ENCODE data around the gene KPNA1.
"Not testable (repeated sequence)": the region's sequence is repeated elsewhere in the genome, so short reads cannot be mapped to it uniquely, and the experiment has no call there.

The KPNA1 gene

GRCh38 chr3:122444491-122444887 lies 70.2 kb downstream of the KPNA1 start:
- H3K36me3 ChIP-seq (ENCODE audit: insufficient read depth, low read length), result peaks cover 58% of the 10 kb centered on the region
- WGBS, result 93% methylated on average over 4 of the region's 5 CpGs

GRCh38 chr3:122443762-122444490 lies 70.8 kb downstream of the KPNA1 start:
- not testable (repeated sequence) for H3K4me3 ChIP-seq (ENCODE audit: low read length); H3K27me3 ChIP-seq (ENCODE audit: insufficient read depth, low read length); H3K9me3 ChIP-seq (ENCODE audit: insufficient read depth, low read depth, low read length)
- peak overlapping the region; percentile 69 for H3K27ac ChIP-seq (ENCODE audit: low read depth, low read length)
- H3K9ac ChIP-seq (ENCODE audit: low read depth, low read length), result peak overlapping the region; percentile 54
- H3K36me3 ChIP-seq (ENCODE audit: insufficient read depth, low read length), result peaks cover 58% of the 10 kb centered on the region
- H3K4me1 ChIP-seq (ENCODE audit: insufficient read depth, low read length), result peaks cover 17% of the 10 kb centered on the region
- 89% methylated on average over 11 of the region's 11 CpGs for WGBS

More at GRCh38 chr3:122444491-122444887, 70.2 kb downstream of the KPNA1 start:
- not testable (repeated sequence) for H3K9me3 ChIP-seq (ENCODE audit: insufficient read depth, low read depth, low read length); H3K9ac ChIP-seq (ENCODE audit: low read depth, low read length); H3K4me3 ChIP-seq (ENCODE audit: low read length); H3K27me3 ChIP-seq (ENCODE audit: insufficient read depth, low read length)
- Histone ChIP-seq H3K27ac (ENCODE audit: low read depth, low read length) (peak overlapping the region; percentile 69), H3K4me1 (ENCODE audit: insufficient read depth, low read length) (peaks cover 17% of the 10 kb centered on the region)

- 24% methylated on average over 10 of the region's 10 CpGs for WGBS
- Histone ChIP-seq H3K27ac (ENCODE audit: low read depth, low read length) (peak overlapping the region; percentile 69; the same call in 1 of the 2 replicates), H3K4me3 (ENCODE audit: low read length) (no peak overlapping the region), H3K4me1 (ENCODE audit: insufficient read depth, low read length) (peaks cover 17% of the 10 kb centered on the region), H3K9me3 (ENCODE audit: insufficient read depth, low read depth, low read length) (no peaks in the 10 kb centered on the region), H3K36me3 (ENCODE audit: insufficient read depth, low read length) (peaks cover 57% of the 10 kb centered on the region), H3K9ac (ENCODE audit: low read depth, low read length) (peak overlapping the region; percentile 54), H3K27me3 (ENCODE audit: insufficient read depth, low read length) (no peaks in the 10 kb centered on the region)
Observed at GRCh38 chr3:122443090-122443489, 71.6 kb downstream of the KPNA1 start.

- Histone ChIP-seq H3K9ac (ENCODE audit: low read depth, low read length) (no peak overlapping the region), H3K4me3 (ENCODE audit: low read length) (no peak overlapping the region), H3K9me3 (ENCODE audit: insufficient read depth, low read depth, low read length) (peaks cover 13% of the 10 kb centered on the region; the same call in 1 of the 2 replicates), H3K27me3 (ENCODE audit: insufficient read depth, low read length) (no peaks in the 10 kb centered on the region), H3K36me3 (ENCODE audit: insufficient read depth, low read length) (peaks cover 89% of the 10 kb centered on the region), H3K4me1 (ENCODE audit: insufficient read depth, low read length) (no peaks in the 10 kb centered on the region), H3K27ac (ENCODE audit: low read depth, low read length) (no peak overlapping the region)
- 95% methylated on average over 9 of the region's 9 CpGs for WGBS
Observed at GRCh38 chr3:122435950-122436349, 78.8 kb downstream of the KPNA1 start.

GRCh38 chr3:122430371-122430770 lies 84.4 kb downstream of the KPNA1 start:
- WGBS, result 100% methylated on average over 1 of the region's 2 CpGs
- H3K4me3 ChIP-seq (ENCODE audit: low read length), result no peak overlapping the region
- H3K9ac ChIP-seq (ENCODE audit: low read depth, low read length), result no peak overlapping the region
- peaks cover 83% of the 10 kb centered on the region for H3K36me3 ChIP-seq (ENCODE audit: insufficient read depth, low read length)
- no peaks in the 10 kb centered on the region for H3K27me3 ChIP-seq (ENCODE audit: insufficient read depth, low read length)
- H3K4me1 ChIP-seq (ENCODE audit: insufficient read depth, low read length), result no peaks in the 10 kb centered on the region
- H3K9me3 ChIP-seq (ENCODE audit: insufficient read depth, low read depth, low read length), result no peaks in the 10 kb centered on the region
- H3K27ac ChIP-seq (ENCODE audit: low read depth, low read length), result no peak overlapping the region

- H3K4me3 ChIP-seq (ENCODE audit: low read length), result no peak overlapping the region
- H3K9me3 ChIP-seq (ENCODE audit: insufficient read depth, low read depth, low read length), result no peaks in the 10 kb centered on the region
- 90% methylated on average over 1 of the region's 2 CpGs for WGBS
- no peak overlapping the region for H3K9ac ChIP-seq (ENCODE audit: low read depth, low read length)
- no peak overlapping the region for H3K27ac ChIP-seq (ENCODE audit: low read depth, low read length)
- H3K27me3 ChIP-seq (ENCODE audit: insufficient read depth, low read length), result no peaks in the 10 kb centered on the region
- peaks cover 84% of the 10 kb centered on the region for H3K36me3 ChIP-seq (ENCODE audit: insufficient read depth, low read length)
- peaks cover 6% of the 10 kb centered on the region; the same call in 1 of the 2 replicates for H3K4me1 ChIP-seq (ENCODE audit: insufficient read depth, low read length)
Observed at GRCh38 chr3:122427857-122428471, 86.8 kb downstream of the KPNA1 start.

GRCh38 chr3:122421836-122422235 lies 92.9 kb downstream of the KPNA1 start:
- no peak overlapping the region for H3K27ac ChIP-seq (ENCODE audit: low read depth, low read length)
- no peak overlapping the region for H3K9ac ChIP-seq (ENCODE audit: low read depth, low read length)
- H3K27me3 ChIP-seq (ENCODE audit: insufficient read depth, low read length), result no peaks in the 10 kb centered on the region
- H3K9me3 ChIP-seq (ENCODE audit: insufficient read depth, low read depth, low read length), result no peaks in the 10 kb centered on the region
- H3K4me1 ChIP-seq (ENCODE audit: insufficient read depth, low read length), result peaks cover 13% of the 10 kb centered on the region; the same call in 1 of the 2 replicates
- H3K36me3 ChIP-seq (ENCODE audit: insufficient read depth, low read length), result peaks cover 53% of the 10 kb centered on the region
- H3K4me3 ChIP-seq (ENCODE audit: low read length), result no peak overlapping the region
- 98% methylated on average over 2 of the region's 2 CpGs for WGBS

- H3K27ac ChIP-seq (ENCODE audit: low read depth, low read length), result no peak overlapping the region
- no peaks in the 10 kb centered on the region for H3K27me3 ChIP-seq (ENCODE audit: insufficient read depth, low read length)
- peaks cover 46% of the 10 kb centered on the region for H3K36me3 ChIP-seq (ENCODE audit: insufficient read depth, low read length)
- no peak overlapping the region for H3K9ac ChIP-seq (ENCODE audit: low read depth, low read length)
- peaks cover 13% of the 10 kb centered on the region; the same call in 1 of the 2 replicates for H3K4me1 ChIP-seq (ENCODE audit: insufficient read depth, low read length)
- no peaks in the 10 kb centered on the region for H3K9me3 ChIP-seq (ENCODE audit: insufficient read depth, low read depth, low read length)
- H3K4me3 ChIP-seq (ENCODE audit: low read length), result no peak overlapping the region
- 100% methylated on average over 2 of the region's 4 CpGs for WGBS
Observed at GRCh38 chr3:122421101-122421500, 93.6 kb downstream of the KPNA1 start.

GRCh38 chr3:122416966-122417365 lies 97.8 kb downstream of the KPNA1 start:
- Histone ChIP-seq H3K27me3 (ENCODE audit: insufficient read depth, low read length) (no peaks in the 10 kb centered on the region), H3K27ac (ENCODE audit: low read depth, low read length) (no peak overlapping the region), H3K4me1 (ENCODE audit: insufficient read depth, low read length) (peaks cover 7% of the 10 kb centered on the region), H3K4me3 (ENCODE audit: low read length) (peak overlapping the region; percentile 80), H3K9ac (ENCODE audit: low read depth, low read length) (peak overlapping the region; percentile 89), H3K36me3 (ENCODE audit: insufficient read depth, low read length) (peaks cover 15% of the 10 kb centered on the region), H3K9me3 (ENCODE audit: insufficient read depth, low read depth, low read length) (no peaks in the 10 kb centered on the region)
- 71% methylated on average over 14 of the region's 14 CpGs for WGBS

- H3K27me3 ChIP-seq (ENCODE audit: insufficient read depth, low read length), result no peaks in the 10 kb centered on the region
- H3K9ac ChIP-seq (ENCODE audit: low read depth, low read length), result peak within 1 kb of the TSS; percentile 89
- peak within 1 kb of the TSS; percentile 80 for H3K4me3 ChIP-seq (ENCODE audit: low read length)
- under 1% methylated on average over 48 of the region's 48 CpGs for WGBS
- peaks cover 15% of the 10 kb centered on the region for H3K36me3 ChIP-seq (ENCODE audit: insufficient read depth, low read length)
- H3K27ac ChIP-seq (ENCODE audit: low read depth, low read length), result peak within 1 kb of the TSS; percentile 84
- H3K9me3 ChIP-seq (ENCODE audit: insufficient read depth, low read depth, low read length), result no peaks in the 10 kb centered on the region
- peaks cover 5% of the 10 kb centered on the region; the same call in 1 of the 2 replicates for H3K4me1 ChIP-seq (ENCODE audit: insufficient read depth, low read length)
Observed at GRCh38 chr3:122415762-122416654, 98.7 kb downstream of the KPNA1 start, which contains the start of gene WDR5B. TSS of gene WDR5B (minus strand) at chr3:122416062. CDS start at chr3:122415528, 534 bp downstream.

Data from HUES64 (cell line).